A673 (cell line): Measurements from ENCODE around the gene CASQ2.
A peak's percentile ranks its signal among the peaks of the same experiment; 100 is the strongest.

ENCODE experiments used
- CTCF ChIP-seq: fragments of 300-800, 200-600 bp; sonication (generic); conservative IDR thresholded peaks from 2 replicates; pipeline ENCODE4 v1.5.1; 2017; ENCODE audit warnings: low read depth, mild to moderate bottlenecking, antibody characterized with exemption, low read length, moderate library complexity, mixed read lengths
- EZH2 ChIP-seq: fragments of 200-600 bp; sonication (generic); IDR thresholded peaks from 2 replicates; pipeline ENCODE4 v1.6.1; 2017; ENCODE audit warnings: borderline replicate concordance, low read depth, mild to moderate bottlenecking, mixed read lengths, antibody characterized with exemption, low read length; ENCODE audit not compliant: poor library complexity, severe bottlenecking

- TF ChIP-seq CTCF (peak; percentile 39), EZH2 (no peak)
Observed at GRCh38 chr1:115764541-115764940, 4.0 kb downstream of the CASQ2 start.
